HG03135 (cell line): ENCODE measurements around the gene STARD7.
"Not testable (repeated sequence)": the region's sequence is repeated elsewhere in the genome, so short reads cannot be mapped to it uniquely, and the experiment has no call there.

ENCODE experiments used
- ATAC-seq: cut with Tn5 transposase; IDR thresholded peaks from one replicate; pipeline ENCODE4 v1.9.1; 2021; ENCODE audit warnings: mild to moderate bottlenecking, moderate library complexity; ENCODE audit not compliant: unreplicated experiment

STARD7 gene

GRCh38 chr2:96208143-96209010, at the start of gene STARD7:
Gene STARD7, minus strand, starts transcription at chr2:96208827. Its CDS starts 393 bp downstream, at chr2:96208434.
- ATAC-seq: peak; percentile 90

- not testable (repeated sequence) for ATAC-seq
Measured at GRCh38 chr2:96257744-96258143, 49.1 kb upstream of the STARD7 start.

GRCh38 chr2:96256611-96257113, 48.0 kb upstream of the STARD7 start:
- ATAC-seq: no peak

GRCh38 chr2:96254571-96254970, 45.9 kb upstream of the STARD7 start:
- no peak for ATAC-seq

GRCh38 chr2:96253006-96253405, 44.4 kb upstream of the STARD7 start:
- ATAC-seq: no peak

- no peak for ATAC-seq
Measured at GRCh38 chr2:96252526-96252925, 43.9 kb upstream of the STARD7 start.

- ATAC-seq: no peak
Measured at GRCh38 chr2:96251721-96252292, 43.2 kb upstream of the STARD7 start.

- no peak for ATAC-seq
Measured at GRCh38 chr2:96250188-96250587, 41.6 kb upstream of the STARD7 start.

GRCh38 chr2:96249654-96250053, 41.0 kb upstream of the STARD7 start:
- no peak for ATAC-seq

GRCh38 chr2:96248624-96249023, 40.0 kb upstream of the STARD7 start:
- no peak for ATAC-seq

- ATAC-seq: no peak
Measured at GRCh38 chr2:96247896-96248295, 39.3 kb upstream of the STARD7 start.

- ATAC-seq: no peak
Measured at GRCh38 chr2:96247009-96247408, 38.4 kb upstream of the STARD7 start.

- no peak for ATAC-seq
Measured at GRCh38 chr2:96245609-96246390, 37.2 kb upstream of the STARD7 start.

GRCh38 chr2:96243843-96244242, 35.2 kb upstream of the STARD7 start:
- ATAC-seq: no peak

- peak; percentile 80 for ATAC-seq
Measured at GRCh38 chr2:96241900-96242611, 33.4 kb upstream of the STARD7 start.

- no peak for ATAC-seq
Measured at GRCh38 chr2:96241227-96241626, 32.6 kb upstream of the STARD7 start.

- ATAC-seq: no peak
Measured at GRCh38 chr2:96240341-96241038, 31.9 kb upstream of the STARD7 start.

- ATAC-seq: no peak
Measured at GRCh38 chr2:96239745-96240264, 31.2 kb upstream of the STARD7 start.

- no peak for ATAC-seq
Measured at GRCh38 chr2:96239091-96239490, 30.5 kb upstream of the STARD7 start.

- no peak for ATAC-seq
Measured at GRCh38 chr2:96238266-96238665, 29.6 kb upstream of the STARD7 start.
